MM.1S (cell line): ENCODE measurements around the gene ZNF415.

ENCODE experiments used
- DNase-seq: peaks from one replicate; pipeline ENCODE4 v3.0.0-alpha.2; 2015
- H2AFZ ChIP-seq: fragments of 300-600 bp; sonication (generic); 2 replicates; pipeline ENCODE4 v1.6.0; 2016; ENCODE audit warnings: antibody characterized with exemption, low read length
- H3F3A ChIP-seq: fragments of 300-600 bp; sonication (generic); 2 replicates; pipeline ENCODE4 v1.6.1; 2016; ENCODE audit warnings: mild to moderate bottlenecking, antibody characterized with exemption, low read length, moderate library complexity, mixed read lengths; ENCODE audit not compliant: insufficient read depth
- H3K27ac ChIP-seq: fragments of 300-600 bp; sonication (generic); 2 replicates; pipeline ENCODE4 v1.5.1; 2016; ENCODE audit warnings: mild to moderate bottlenecking, low read length
- H3K27me3 ChIP-seq: fragments of 300-600 bp; sonication (generic); replicated peaks from 2 replicates; pipeline ENCODE4 v1.6.0; 2016; ENCODE audit warnings: low read length; ENCODE audit not compliant: insufficient read depth
- H3K36me3 ChIP-seq: fragments of 300-600 bp; sonication (generic); replicated peaks from 2 replicates; pipeline ENCODE4 v1.6.1; 2016; ENCODE audit warnings: mild to moderate bottlenecking, low read length, mixed read lengths; ENCODE audit not compliant: insufficient read depth
- H3K4me1 ChIP-seq: fragments of 300-600 bp; sonication (generic); 2 replicates; pipeline ENCODE4 v1.6.1; 2016; ENCODE audit warnings: low read length, mixed read lengths
- H3K4me2 ChIP-seq: fragments of 300-600 bp; sonication (generic); 2 replicates; pipeline ENCODE4 v1.6.0; 2016; ENCODE audit warnings: low read depth, low read length
- H3K4me3 ChIP-seq: fragments of 300-600 bp; sonication (generic); 2 replicates; pipeline ENCODE4 v1.5.1; 2016; ENCODE audit warnings: low read length, mixed read lengths
- H3K79me2 ChIP-seq: fragments of 300-600 bp; sonication (generic); 2 replicates; pipeline ENCODE4 v1.6.1; 2016; ENCODE audit warnings: mixed run types, low read length, mixed read lengths
- H3K9ac ChIP-seq: fragments of 300-600 bp; sonication (generic); 2 replicates; pipeline ENCODE4 v1.6.1; 2016; ENCODE audit warnings: low read length, mixed read lengths
- H3K9me2 ChIP-seq: fragments of 300-600 bp; sonication (generic); replicated peaks from 2 replicates; pipeline ENCODE4 v1.6.1; 2016; ENCODE audit warnings: mild to moderate bottlenecking, low read length, mixed read lengths; ENCODE audit not compliant: insufficient read depth
- H3K9me3 ChIP-seq: fragments of 300-600 bp; sonication (generic); replicated peaks from 2 replicates; pipeline ENCODE4 v1.6.1; 2016; ENCODE audit warnings: mild to moderate bottlenecking, low read length, mixed read lengths; ENCODE audit not compliant: insufficient read depth
- H4K20me1 ChIP-seq: fragments of 300-600 bp; sonication (generic); 2 replicates; pipeline ENCODE4 v1.6.1; 2016; ENCODE audit warnings: mild to moderate bottlenecking, low read length, moderate library complexity, mixed read lengths; ENCODE audit not compliant: insufficient read depth
- EZH2 ChIP-seq: fragments of 300-600 bp; sonication (generic); optimal IDR thresholded peaks from 2 replicates; pipeline ENCODE3; 2017; ENCODE audit warnings: low read depth, mild to moderate bottlenecking, antibody characterized with exemption, low read length, mixed read lengths
- EZH2phosphoT487 ChIP-seq: fragments of 300-600 bp; sonication (generic); IDR thresholded peaks from 2 replicates; pipeline ENCODE4 v1.6.1; 2018; ENCODE audit warnings: antibody characterized with exemption, low read length
- TF ChIP-seq, protein P1 (sequence below): fragments of 300-600 bp; sonication (generic); IDR thresholded peaks from 2 replicates; pipeline ENCODE4 v1.5.1; 2016; ENCODE audit warnings: antibody characterized with exemption, low read length, mixed read lengths

The ZNF415 gene

DNA sequence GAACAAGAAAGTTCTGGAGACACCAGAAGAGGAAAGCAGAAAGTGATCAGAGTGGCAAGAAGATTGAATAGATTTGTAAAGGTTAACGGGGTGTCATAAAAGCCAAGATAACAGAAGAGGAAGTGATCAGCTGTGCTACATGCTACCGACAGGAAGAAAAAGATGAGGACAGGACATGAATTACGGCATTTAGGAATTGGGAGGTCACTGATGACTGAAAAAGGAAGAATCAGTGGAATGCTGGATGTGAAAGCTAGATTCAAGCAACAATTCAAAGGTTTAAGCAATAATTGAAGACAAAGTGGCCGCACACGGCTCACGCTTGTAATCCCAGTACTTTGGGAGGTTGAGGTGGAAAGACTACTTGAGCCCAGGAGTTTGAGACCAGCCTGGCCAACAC, 44.6 kb downstream of the ZNF415 start:
- H3K4me1 ChIP-seq: no peaks in the 10 kb centered on the region
- H3F3A ChIP-seq: no peaks in the 10 kb centered on the region
- H3K9ac ChIP-seq: no peak overlapping the region
- H3K27me3 ChIP-seq: no peaks in the 10 kb centered on the region
- 0 out of 2 replicates have a peak, but pooled peaks cover 2% of the 10 kb centered on the region for H3K9me3 ChIP-seq
- TF ChIP-seq EZH2phosphoT487 (no peak), EZH2 (no peak)
- TF ChIP-seq, protein P1, sequence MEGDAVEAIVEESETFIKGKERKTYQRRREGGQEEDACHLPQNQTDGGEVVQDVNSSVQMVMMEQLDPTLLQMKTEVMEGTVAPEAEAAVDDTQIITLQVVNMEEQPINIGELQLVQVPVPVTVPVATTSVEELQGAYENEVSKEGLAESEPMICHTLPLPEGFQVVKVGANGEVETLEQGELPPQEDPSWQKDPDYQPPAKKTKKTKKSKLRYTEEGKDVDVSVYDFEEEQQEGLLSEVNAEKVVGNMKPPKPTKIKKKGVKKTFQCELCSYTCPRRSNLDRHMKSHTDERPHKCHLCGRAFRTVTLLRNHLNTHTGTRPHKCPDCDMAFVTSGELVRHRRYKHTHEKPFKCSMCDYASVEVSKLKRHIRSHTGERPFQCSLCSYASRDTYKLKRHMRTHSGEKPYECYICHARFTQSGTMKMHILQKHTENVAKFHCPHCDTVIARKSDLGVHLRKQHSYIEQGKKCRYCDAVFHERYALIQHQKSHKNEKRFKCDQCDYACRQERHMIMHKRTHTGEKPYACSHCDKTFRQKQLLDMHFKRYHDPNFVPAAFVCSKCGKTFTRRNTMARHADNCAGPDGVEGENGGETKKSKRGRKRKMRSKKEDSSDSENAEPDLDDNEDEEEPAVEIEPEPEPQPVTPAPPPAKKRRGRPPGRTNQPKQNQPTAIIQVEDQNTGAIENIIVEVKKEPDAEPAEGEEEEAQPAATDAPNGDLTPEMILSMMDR: no peak
- H3K36me3 ChIP-seq: no peaks in the 10 kb centered on the region
- no peak overlapping the region for H3K4me2 ChIP-seq
- no peak for DNase-seq
- H3K4me3 ChIP-seq: no peak overlapping the region
- H2AFZ ChIP-seq: no peak overlapping the region
- H3K79me2 ChIP-seq: no peaks in the 10 kb centered on the region
- no peak overlapping the region for H3K27ac ChIP-seq
- no peaks in the 10 kb centered on the region for H3K9me2 ChIP-seq
- no peaks in the 10 kb centered on the region for H4K20me1 ChIP-seq

DNA sequence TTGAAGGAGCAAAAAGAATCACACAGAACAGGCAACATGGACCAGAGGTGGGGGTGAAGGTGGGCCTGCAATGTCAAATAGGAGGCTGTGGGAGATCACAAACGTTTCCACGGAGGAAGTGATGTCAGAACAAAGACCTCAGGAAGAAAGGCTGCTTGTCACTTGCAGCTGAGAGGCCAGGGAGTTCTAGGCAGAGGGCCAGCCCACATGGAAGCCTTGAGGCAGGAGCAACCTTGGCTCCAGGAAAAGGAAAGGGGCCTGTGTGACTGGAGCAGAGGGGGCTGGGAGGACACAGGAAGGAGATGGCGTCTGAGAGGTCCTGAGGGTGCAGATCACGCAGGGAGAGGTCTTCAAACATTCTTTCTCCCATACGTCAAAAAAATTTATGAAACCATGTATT, 45.8 kb downstream of the ZNF415 start:
- Histone ChIP-seq H3K36me3 (no peaks in the 10 kb centered on the region), H3K79me2 (no peaks in the 10 kb centered on the region), H3K4me2 (no peak overlapping the region), H3K9ac (no peak overlapping the region), H3F3A (no peaks in the 10 kb centered on the region), H3K27me3 (no peaks in the 10 kb centered on the region), H3K27ac (no peak overlapping the region), H4K20me1 (no peaks in the 10 kb centered on the region), H3K9me2 (no peaks in the 10 kb centered on the region), H3K4me1 (no peaks in the 10 kb centered on the region), H3K4me3 (no peak overlapping the region), H2AFZ (no peak overlapping the region), H3K9me3 (0 out of 2 replicates have a peak, but pooled peaks cover 2% of the 10 kb centered on the region)
- no peak for DNase-seq
- TF ChIP-seq, protein P1: no peak
- TF ChIP-seq EZH2 (no peak), EZH2phosphoT487 (no peak)

DNA sequence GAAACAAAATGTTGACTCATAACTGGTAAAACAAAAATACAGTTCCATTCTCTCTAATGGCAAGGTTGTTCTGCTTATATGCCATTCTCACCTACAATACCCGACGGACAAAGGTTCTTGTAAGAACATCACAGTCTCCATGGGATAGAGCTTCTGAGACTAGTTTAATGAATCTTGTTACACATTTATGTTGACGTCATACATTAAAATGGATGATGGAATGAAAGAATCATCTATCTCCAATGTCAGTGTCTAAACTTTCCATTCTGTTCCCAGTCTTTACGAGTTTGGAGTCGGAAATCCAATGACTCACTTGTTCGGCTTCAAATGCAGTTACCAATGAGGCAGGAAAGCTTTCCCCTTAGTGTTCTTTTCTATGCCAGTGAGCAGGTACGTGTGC, 47.2 kb downstream of the ZNF415 start:
- H3K9me3 ChIP-seq: no peaks in the 10 kb centered on the region
- DNase-seq: no peak
- H3F3A ChIP-seq: no peaks in the 10 kb centered on the region
- no peak overlapping the region for H3K9ac ChIP-seq
- no peaks in the 10 kb centered on the region for H3K79me2 ChIP-seq
- no peaks in the 10 kb centered on the region for H3K36me3 ChIP-seq
- H3K4me3 ChIP-seq: no peak overlapping the region
- no peaks in the 10 kb centered on the region for H3K27me3 ChIP-seq
- no peak overlapping the region for H2AFZ ChIP-seq
- TF ChIP-seq, protein P1: no peak
- TF ChIP-seq EZH2: no peak
- TF ChIP-seq EZH2phosphoT487: no peak
- no peaks in the 10 kb centered on the region for H3K9me2 ChIP-seq
- no peaks in the 10 kb centered on the region for H4K20me1 ChIP-seq
- H3K27ac ChIP-seq: no peak overlapping the region
- no peak overlapping the region for H3K4me2 ChIP-seq
- H3K4me1 ChIP-seq: no peaks in the 10 kb centered on the region
